HG02571 (cell line): Measurements from ENCODE around the gene DSC1.
"Not testable (repeated sequence)": the region's sequence is repeated elsewhere in the genome, so short reads cannot be mapped to it uniquely, and the experiment has no call there.

Experiments used
- ATAC-seq: cut with Tn5 transposase; IDR thresholded peaks from one replicate; pipeline ENCODE4 v1.9.1; 2021; ENCODE audit warnings: mild to moderate bottlenecking, moderate library complexity; ENCODE audit not compliant: unreplicated experiment

The DSC1 gene

GRCh38 chr18:31162825-31163435 lies at the start of gene DSC1:
DSC1 (minus strand) TSS chr18:31162856; CDS start chr18:31162594, 262 bp downstream.
- no peak for ATAC-seq

- no peak for ATAC-seq
These were observed 48.4 kb upstream of the DSC1 start for GRCh38 chr18:31211047-31211446.

- no peak for ATAC-seq
These were observed 46.4 kb upstream of the DSC1 start for GRCh38 chr18:31209041-31209440.

- no peak for ATAC-seq
These were observed 44.7 kb upstream of the DSC1 start for GRCh38 chr18:31207391-31207790.

- ATAC-seq = peak; percentile 93
These were observed 44.2 kb upstream of the DSC1 start for GRCh38 chr18:31206787-31207381.

- ATAC-seq = no peak
These were observed 43.4 kb upstream of the DSC1 start for GRCh38 chr18:31206071-31206470.

- ATAC-seq = no peak
These were observed 42.6 kb upstream of the DSC1 start for GRCh38 chr18:31205273-31205672.

- ATAC-seq = no peak
These were observed 42.2 kb upstream of the DSC1 start for GRCh38 chr18:31204833-31205232.

GRCh38 chr18:31204166-31204565 lies 41.5 kb upstream of the DSC1 start:
- ATAC-seq = no peak

GRCh38 chr18:31203794-31204148 lies 41.1 kb upstream of the DSC1 start:
- no peak for ATAC-seq

GRCh38 chr18:31203096-31203793 lies 40.6 kb upstream of the DSC1 start:
- ATAC-seq = no peak

- ATAC-seq = no peak
These were observed 36.6 kb upstream of the DSC1 start for GRCh38 chr18:31199190-31199769.

GRCh38 chr18:31197676-31198075 lies 35.0 kb upstream of the DSC1 start:
- no peak for ATAC-seq

GRCh38 chr18:31195063-31195462 lies 32.4 kb upstream of the DSC1 start:
- ATAC-seq = no peak

GRCh38 chr18:31192086-31192776 lies 29.6 kb upstream of the DSC1 start:
- no peak for ATAC-seq

GRCh38 chr18:31190919-31191318 lies 28.3 kb upstream of the DSC1 start:
- no peak for ATAC-seq

- no peak for ATAC-seq
These were observed 27.1 kb upstream of the DSC1 start for GRCh38 chr18:31189757-31190156.

GRCh38 chr18:31185186-31185950 lies 22.7 kb upstream of the DSC1 start:
- ATAC-seq = no peak

GRCh38 chr18:31183302-31183701 lies 20.6 kb upstream of the DSC1 start:
- ATAC-seq = no peak

- not testable (repeated sequence) for ATAC-seq
These were observed 14.7 kb upstream of the DSC1 start for GRCh38 chr18:31177369-31177768.

GRCh38 chr18:31176531-31176930 lies 13.9 kb upstream of the DSC1 start:
- no peak for ATAC-seq
